Melanocyte of skin (primary cell): Measurements from ENCODE around the gene SMYD5. TPM values are rescaled to one million over a fixed set of nuclear protein-coding genes. Genes with fewer than 3 reads are reported as not detected.

Experiments used
- total RNA-seq, 2 donors: library from RNA; depleted of rRNA; stranded (reverse); fragments of >200 nt; gene quantifications; 2 replicates each; pipeline ENCODE4 v1.2.3, GENCODE V29; 2012

The SMYD5 gene
- 10 to 100 TPM; 16.2 to 32.3 TPM for total RNA-seq

DNA sequence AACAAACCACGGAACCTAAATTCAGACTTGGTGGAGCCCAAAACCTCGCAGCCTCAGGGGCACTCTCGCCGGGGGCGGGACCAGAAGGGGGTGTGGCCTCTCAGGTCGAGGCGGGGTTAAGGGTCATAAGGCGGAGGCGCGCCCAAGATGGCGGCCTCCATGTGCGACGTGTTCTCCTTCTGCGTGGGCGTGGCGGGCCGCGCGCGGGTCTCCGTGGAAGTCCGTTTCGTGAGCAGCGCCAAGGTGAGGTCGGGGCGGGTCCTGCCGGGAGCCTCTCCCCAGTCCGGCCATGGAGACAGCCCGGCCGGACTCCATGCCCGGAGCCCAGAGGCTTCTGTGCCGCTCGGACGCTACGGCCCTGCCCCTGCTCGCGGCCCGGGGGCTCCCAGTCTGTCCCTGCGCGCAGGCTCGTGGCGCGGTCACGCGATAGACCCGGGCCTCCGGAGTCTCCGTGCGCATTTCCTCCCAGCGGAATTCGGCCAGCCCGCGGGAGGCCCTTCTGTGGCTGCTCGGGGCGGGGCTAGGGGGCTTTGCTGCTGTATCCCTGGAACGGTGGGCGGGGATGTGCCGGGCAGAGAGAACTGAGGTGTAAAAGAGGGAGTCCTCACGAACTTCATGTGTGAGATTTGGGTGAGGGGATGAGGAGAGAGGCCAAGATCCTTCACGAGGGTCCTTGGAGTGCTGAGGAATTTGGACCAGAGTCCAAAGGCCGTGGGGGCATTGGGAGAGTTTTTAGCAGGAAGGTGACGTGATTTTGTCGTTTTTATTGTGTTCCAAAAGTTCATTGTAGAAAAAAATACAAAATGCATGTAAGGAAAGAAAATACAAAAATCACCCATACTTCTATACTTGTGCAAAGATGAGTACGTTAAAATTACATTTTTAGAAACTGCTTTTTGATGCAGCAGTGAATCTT, at the start of gene SMYD5:
TSS of gene SMYD5 (plus strand) at position 126 of the 916 bp plus-strand sequence. CDS start at position 148, 22 bp downstream.

DNA sequence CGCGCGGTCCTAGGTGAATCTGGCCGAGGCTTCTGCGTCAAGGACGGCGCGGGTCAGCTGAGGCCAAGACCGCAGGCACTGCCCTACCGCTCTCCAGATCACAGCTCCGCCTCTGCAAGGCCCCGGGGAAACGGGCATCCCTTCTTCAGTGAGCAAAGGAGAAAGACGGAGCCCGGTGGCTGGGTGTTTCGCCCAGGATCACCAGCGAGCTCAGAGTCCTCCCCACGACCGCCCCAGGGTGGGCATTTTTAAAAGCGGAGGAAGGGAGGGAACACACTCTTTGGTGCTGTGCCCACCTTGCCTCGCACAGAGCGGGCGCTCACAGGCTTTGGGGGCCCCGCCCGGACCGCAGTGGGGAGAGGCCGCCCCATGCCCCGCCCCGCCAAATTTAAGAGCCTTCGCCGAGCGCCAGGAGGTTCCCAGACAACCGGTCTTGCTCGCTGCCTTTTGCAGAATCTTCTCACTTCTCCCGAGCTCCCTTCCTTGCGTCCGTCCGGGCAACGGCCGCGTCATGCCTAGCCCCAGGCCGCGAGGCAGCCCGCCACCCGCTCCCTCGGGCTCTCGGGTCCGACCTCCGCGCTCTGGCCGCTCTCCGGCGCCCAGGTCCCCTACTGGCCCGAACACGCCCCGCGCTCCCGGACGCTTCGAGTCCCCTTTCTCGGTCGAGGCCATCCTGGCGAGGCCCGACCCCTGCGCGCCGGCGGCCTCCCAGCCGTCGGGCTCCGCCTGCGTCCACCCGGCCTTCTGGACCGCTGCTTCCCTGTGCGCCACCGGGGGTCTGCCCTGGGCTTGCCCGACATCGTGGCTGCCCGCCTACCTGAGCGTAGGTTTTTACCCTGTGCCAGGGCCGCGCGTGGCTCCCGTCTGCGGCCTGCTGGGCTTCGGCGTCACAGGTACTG, 11.6 kb upstream of the SMYD5 start, which contains the start of gene NOTO:
TSS of gene NOTO (plus strand) at position 419 of the 899 bp plus-strand sequence. CDS start at position 512, 93 bp downstream.

DNA sequence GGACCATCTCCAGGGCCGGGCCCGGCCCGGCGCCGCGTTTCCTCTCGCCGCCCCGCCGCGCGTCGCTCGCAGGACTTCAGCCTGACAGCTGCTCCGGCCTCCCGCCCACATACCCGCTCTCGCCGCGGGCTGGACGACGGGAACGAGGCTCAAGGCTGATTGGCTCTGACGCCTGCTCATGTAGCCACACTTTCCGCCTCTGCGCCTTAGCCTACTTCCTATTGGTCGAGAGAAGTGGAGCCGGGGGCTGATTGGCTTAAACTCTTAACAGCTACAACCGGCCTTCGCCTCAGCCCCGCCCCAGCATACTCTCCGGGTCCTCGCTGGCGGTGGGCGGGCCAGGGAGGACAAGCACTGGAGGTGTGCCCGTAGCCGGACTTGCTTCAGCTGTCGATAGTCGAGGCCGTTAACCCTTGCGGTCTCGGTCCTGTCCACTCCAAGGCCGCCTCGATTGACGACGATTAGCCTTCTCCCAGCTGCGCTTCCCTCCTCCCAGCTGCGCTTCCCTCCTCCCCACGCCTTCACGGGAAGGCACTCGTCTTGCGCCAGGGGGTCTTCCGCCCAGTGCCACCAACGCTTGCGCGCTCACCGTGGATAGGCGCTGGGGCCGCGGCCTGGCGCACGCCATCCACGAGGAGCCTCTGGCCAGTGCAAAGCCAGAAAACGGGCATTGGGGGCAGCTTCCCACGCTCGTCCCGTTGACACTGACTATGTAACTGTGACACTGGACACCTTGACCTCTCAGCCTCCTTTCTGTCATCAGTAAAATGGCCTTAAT, 19.3 kb downstream of the SMYD5 start, which contains the start of gene PRADC1:
TSS of gene PRADC1 (minus strand) at position 86 of the 778 bp plus-strand sequence. CDS start at position 7, 79 bp downstream.

DNA sequence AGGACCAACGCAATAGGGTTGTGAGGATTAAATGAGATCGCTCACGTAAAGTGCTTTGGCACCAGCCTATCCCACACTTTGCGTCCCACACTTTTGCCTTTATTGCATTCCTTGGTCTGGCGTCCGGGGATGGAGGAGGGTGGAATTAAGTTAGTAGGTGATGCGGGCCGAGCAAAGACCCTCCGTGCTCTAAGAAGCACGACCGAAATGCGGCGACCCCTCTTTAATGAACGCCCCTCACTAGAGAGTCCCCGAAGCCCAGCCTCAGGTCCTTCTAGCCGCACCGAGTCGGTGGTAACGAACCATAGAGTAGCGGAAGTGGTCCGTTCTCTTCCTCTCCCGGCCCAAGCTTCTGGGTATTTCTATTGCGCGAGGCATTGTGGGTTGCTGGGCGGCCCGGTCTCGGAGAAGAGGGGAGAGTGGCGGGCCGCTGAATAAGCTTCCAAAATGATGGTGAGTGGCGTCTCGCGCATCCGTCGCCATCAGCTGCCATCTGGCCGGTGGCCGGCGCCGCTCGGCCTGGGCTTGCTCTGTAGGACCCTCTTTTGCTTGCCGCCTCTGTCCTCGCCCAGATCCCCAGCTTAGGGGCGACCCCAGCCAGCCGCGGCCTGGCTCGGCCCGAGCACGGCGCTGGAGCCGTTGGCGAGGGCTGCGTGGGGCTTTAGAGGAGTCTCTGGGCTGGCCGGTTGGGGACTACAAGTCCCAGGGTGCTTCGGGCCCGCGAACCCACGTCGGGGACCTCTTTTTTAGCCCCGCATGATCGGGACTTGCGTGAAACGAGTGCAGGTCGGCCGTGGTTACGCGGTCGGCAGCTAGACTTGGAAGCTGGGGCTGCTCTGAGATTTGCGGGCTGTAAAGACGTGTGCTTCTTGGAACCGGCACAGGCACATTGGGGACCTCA, 20.1 kb downstream of the SMYD5 start, which contains the start of gene CCT7:
TSS of gene CCT7 (plus strand) at position 377 of the 901 bp plus-strand sequence. CDS start at position 448, 71 bp downstream.

Other genes starting within 250 kb of the SMYD5 start
- gene SFXN5, start 142.5 kb upstream of the SMYD5 start, total RNA-seq = 10 to 100 TPM in 1 of 2 donors, 1 to 10 TPM in 1; 10.0 to 14.1 TPM
- 10 to 100 TPM; 15.7 to 22.0 TPM for gene RAB11FIP5, start 101.3 kb upstream of the SMYD5 start, total RNA-seq
- gene NOTO, start 11.7 kb upstream of the SMYD5 start, total RNA-seq = not detected
- gene PRADC1, start 19.0 kb downstream of the SMYD5 start, total RNA-seq = 10 to 100 TPM; 13.1 to 15.7 TPM
- gene CCT7, start 20.1 kb downstream of the SMYD5 start, total RNA-seq = 100 to 1,000 TPM; 210 to 341 TPM
- gene FBXO41, start 70.2 kb downstream of the SMYD5 start, total RNA-seq = 1 to 10 TPM; 3.8 to 4.0 TPM
- gene EGR4, start 79.3 kb downstream of the SMYD5 start, total RNA-seq = not detected
- 10 to 100 TPM; 14.0 to 15.5 TPM for gene ALMS1, start 171.6 kb downstream of the SMYD5 start, total RNA-seq